Activated CD4-positive, alpha-beta T cell treated with anti-CD3 and anti-CD28 coated beads for 4 hours (primary cell): Measurements from ENCODE around the gene CHD8.
"Not testable (repeated sequence)": the region's sequence is repeated elsewhere in the genome, so short reads cannot be mapped to it uniquely, and the experiment has no call there.

ENCODE experiments used
- DNase-seq, 2 donors: peaks; one replicate each; pipeline ENCODE4 v3.0.0-alpha.2; 2020

The CHD8 gene

DNA sequence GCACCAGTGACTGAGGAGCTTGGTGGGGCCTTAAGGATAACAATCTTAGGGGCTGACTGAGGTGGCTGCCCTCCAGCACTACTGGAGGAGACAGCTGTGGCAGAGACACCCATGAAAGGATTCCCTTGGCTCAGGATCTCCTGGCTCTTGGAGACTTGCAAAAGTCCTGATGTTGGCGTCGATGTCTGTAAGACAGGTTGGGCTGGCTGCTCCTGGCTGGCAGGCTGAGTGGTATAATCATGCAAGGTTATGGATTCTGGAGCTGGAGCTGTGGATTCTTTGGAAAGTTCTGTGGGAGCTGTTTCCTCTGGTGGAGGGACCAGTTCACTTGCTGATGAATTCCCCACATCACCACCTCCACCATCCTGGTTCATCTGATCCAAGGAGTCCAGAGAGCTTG lies 24.8 kb downstream of the CHD8 start:
- DNase-seq = no peak

DNA sequence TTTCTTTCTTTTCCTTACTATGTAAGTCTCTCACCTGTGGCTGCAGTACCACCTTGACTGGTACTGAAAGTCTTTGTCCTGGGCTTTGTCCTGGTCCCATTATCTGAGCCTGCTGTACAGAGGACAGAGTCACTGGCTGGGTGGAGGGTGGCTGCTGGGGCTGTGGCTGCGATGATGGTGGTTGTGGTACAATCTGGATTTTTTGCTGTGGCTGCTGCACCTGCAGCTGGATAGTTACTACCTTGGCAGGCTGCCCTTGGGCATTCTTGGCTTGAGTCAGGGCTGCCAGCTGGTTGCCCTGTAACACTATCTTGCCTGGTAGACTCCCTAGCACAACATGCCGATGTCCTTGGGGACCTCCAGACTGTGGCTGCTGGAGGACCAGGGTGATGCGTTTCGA lies 27.0 kb downstream of the CHD8 start:
- no peak for DNase-seq

DNA sequence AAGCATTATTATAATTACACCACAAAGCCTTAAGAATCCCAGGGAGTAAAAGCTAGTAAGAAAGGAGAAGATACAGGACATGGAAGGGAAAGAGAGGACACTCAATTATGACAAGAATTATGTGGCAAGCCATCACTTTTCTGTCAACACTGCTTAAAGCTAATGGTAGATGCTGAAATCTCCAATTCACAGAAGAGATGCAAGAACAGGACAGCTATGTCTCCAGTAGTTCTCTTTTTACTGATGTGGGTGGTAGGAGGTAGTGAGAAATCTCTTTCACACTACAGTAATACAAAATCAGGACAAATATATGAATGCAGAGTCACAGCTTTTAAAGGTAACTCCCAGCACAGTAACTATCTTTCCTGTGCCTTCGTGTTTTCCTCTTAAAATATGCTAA lies 29.2 kb downstream of the CHD8 start:
- no peak for DNase-seq

DNA sequence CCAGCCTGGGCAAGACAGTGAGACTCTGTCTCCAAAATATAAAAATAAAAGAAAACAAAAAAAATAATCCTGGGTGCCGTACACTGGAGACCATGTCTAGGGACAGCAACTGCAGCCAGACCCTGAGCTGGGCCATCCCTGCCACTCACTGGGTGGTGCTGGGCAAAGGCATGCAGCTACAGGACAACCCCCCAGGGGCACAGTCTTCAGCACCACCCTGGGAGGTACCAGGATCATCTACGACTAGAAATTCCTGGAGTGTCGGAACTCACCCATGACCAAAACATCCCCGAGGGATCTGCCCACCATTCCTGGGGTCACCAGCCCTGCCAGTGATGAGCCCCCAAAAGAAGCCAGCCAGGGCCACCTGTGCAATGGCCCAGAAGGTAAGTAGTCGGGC lies 36.4 kb downstream of the CHD8 start:
- DNase-seq = no peak

DNA sequence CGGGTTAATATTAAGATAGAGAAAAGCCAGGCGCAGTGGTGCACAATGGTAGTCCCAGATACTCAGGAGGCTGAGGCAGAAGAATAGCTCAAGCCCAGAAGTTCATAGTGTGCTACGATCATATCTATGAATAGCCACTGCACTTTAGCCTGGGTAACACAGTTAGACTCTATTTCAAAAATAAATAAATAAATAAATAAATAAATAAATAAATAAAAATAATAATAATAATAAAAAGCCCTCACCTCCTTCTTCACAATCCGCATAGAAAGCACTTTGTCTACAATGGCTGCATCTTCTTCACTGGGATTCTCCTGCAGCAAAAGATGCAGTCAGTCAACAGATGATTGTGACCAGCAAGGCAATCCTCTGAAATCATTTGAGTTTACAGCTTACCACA lies 40.6 kb downstream of the CHD8 start:
- no peak for DNase-seq

DNA sequence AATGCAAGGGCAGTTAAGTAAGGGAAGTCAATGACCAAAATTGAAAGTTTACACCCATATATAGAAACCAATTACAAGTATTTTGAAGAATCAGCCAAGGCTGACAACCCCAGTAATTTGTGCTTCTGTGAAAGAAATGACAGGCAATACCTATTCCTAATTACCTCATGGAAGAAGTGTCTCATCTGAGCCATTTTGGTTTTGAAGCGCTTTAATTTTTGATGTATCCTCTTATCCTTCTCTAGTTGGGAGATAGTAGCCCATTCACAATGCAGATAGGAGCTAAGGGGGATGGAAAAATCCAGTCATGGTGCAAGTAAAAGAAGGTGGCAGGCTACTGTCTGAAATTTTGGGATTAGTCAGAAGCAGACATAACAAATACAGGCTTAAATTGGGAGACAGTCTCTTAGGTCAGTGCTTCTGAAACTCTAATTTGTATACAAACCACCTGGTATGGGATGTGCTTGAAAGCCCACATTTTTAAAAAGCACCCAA lies 41.7 kb downstream of the CHD8 start:
- no peak for DNase-seq

DNA sequence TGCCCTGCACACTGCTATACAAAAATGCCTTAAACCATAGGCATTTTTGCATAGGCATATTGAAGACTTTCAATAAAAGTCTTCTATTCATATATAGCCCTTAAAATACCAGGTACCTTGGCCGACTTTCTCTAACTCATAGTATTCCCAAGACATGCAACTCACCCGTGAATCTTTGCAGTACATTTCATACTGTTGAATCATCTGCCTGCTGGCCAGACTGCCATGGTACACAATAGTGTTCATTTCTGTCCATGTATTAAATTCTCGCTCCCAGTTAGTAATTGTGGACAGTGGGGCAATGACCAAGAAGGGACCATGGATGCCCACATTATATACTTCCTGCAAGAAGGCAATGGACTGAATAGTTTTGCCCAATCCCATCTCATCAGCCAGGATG lies 47.8 kb downstream of the CHD8 start:
- no peak for DNase-seq

DNA sequence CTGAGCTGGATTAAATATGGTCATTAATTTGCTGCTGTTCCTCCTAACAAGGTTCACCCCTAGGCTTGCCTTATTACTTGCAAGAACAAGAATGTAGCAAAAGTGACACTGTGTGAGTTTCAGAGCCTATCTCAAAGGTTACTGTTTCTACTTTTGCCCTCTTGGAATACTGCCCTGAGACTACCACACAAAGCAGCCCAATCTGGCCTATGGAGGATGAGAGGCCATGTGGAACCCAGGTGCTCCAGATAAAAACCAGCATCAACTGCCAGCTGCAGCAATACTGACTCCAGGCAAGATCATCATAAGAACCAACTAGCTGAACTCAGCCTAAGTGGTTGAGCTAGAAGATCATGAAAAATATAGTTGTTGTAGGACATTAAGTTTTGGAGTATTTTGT lies 49.7 kb downstream of the CHD8 start:
- no peak for DNase-seq

DNA sequence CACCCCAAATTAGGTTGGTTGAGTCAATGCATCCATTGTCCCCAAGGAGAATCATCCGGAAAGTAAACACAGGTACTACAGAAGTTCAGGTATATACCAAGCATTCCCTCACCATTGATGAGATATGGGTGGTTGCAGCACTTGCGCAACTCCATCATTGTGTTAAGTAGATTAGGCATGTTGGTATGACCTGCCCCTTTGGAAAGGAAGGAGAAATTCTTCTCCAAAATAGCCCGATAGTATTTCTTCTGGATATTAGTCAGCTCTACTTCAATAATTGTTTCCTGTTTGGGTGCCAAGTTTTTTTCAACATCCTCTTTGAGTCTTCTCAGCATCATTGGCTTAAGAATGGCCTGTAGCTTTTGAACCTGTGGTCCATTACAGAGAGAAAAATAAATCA lies 50.8 kb downstream of the CHD8 start:
- DNase-seq = no peak

DNA sequence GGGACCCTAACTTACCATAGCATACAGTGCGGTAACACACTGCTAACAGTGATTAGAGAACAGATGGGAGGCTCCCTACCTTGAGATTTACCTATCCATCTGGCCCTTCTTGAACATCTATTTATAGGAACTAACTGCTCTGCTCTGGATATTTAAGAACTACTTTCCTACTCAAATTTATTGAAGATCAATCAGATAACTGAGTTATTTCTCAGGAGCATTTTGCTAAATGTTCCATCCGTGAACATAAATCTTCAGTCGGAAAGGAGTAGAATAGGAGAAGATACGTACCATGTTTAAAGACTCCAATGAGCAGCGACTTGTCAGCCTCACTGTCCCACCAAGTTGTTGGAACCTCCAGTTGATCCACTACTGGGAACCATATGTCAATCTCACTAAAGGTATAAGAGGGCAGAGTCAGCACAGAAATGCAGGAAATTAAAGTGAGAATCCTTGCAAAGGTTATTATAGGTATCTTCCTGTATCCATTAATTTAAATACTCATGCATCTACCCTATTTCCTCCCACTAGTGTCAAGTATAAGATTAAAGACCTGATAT lies 56.5 kb downstream of the CHD8 start:
- no peak for DNase-seq

DNA sequence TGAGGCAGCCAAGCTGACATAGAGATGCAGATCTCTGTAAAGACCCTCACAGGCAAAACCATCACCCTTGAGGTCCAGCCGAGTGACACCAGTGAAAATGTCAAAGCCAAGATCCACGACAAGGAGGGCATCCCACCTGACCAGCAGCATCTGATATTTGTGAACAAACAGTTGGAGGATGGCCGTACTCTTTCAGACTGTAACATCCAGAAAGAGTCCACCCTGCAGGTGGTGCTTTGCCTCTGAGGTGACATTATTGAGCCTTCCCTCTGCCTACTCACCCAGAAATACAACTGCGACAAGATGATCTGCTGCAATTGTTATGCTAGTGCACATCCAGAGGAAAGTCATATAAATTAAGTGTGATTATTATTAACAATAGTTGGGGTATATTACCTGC lies 57.0 kb downstream of the CHD8 start:
- no peak for DNase-seq

DNA sequence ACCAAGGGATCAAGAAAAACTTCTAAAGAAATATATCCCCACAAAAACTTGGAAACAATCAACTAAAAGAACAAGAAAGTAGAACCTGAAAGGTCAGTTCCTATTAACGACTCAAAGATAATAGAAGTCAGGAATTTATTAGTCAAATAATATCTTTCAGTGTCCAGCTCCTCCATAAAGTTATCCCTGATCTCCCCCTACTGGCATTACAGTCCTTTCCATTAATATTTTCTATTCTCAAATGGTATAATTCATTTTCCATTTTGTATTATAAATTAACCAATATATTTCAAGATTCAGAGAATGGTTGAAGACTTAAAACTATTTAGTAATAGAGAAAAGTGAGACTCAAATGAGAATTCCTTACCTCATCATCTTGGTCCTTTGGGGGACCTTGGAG lies 60.5 kb downstream of the CHD8 start:
- DNase-seq = no peak

DNA sequence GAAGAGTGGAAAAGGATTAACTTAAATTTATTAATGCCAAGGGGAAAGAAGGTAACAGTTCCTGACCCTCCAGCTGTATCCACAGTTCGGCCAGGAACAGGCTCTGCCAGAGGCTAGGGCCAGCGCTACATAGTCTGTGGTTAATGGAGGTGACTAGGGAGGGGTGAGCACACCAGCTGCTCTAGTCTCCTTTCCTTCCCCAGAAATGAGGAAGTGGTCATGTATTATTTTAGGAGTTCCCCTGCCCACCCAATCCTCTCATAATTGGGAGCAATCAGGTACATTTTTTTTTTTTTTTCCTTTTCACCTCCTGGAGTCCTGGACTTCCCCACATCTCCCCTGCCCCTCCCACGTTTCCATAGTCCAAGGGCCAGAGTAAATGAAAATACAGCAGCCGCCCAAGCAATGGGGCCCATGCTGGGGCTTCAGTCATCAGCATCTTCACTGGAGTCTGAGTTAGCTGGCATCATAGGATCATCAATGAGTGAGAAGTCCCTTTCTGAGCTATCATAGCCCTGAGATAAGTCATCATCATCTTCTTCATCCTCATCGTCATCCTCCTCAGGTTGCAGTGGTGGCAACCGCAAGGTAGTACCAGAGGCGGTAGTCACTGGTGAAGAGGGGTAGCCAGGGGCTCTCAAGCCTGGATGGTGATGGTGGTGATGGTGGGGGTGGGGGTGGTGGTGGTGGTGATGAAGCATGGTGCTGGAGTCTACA lies 70.6 kb downstream of the CHD8 start:
- no peak for DNase-seq

DNA sequence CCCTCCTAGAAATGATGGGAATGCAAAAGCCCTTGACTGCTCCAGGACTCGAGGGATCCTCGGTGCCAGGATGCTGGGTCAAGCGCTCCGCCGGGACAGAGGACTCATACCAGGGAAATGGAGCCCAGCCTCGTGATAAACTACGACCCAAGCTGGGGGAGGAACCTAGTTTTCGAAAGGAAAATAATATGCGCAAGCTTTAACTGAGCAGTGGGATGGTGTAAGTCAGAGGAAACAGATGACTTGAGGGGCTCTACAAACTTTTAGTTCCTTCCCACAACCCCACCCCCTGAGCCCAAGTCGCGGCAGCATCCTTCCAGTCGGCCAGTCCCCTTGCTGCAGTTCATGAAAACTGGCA lies 71.5 kb downstream of the CHD8 start:
- no peak for DNase-seq

DNA sequence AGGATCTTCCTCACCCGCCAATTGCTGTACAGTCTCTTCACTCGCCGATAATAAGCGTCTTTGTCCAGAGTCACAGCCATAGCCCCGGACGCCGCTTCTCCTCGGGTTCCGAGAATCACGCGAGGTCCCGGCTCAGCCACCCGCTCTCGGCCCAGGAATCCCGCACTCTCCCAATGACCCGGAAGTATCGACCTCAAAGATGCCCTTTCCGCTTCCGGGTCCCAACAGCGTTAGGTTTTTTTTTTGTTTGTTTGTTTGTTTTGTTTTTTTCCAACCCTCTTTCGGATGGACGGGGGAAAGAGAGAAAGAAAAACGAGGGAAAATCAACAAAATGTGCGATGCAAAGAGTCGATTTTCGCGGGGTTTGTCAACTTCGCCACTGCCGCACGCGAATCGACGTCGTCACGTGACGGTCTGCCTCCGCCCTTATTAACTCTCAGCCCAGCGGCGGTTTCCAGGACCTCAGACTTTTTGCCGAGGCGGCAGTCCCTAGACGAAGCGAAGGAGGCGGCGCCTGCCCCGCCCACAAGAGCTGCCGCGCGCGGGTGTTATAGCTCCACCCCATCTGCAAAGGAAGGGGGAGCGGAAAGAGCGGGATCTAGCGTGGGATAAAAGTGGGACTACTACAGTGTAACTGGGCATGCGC lies 72.0 kb downstream of the CHD8 start, which contains the start of gene SUPT16H:
SUPT16H (minus strand) TSS at position 172 of the 646 bp plus-strand sequence; CDS start at position 80, 92 bp downstream.
- DNase-seq = peak; percentile 93 to 94

DNA sequence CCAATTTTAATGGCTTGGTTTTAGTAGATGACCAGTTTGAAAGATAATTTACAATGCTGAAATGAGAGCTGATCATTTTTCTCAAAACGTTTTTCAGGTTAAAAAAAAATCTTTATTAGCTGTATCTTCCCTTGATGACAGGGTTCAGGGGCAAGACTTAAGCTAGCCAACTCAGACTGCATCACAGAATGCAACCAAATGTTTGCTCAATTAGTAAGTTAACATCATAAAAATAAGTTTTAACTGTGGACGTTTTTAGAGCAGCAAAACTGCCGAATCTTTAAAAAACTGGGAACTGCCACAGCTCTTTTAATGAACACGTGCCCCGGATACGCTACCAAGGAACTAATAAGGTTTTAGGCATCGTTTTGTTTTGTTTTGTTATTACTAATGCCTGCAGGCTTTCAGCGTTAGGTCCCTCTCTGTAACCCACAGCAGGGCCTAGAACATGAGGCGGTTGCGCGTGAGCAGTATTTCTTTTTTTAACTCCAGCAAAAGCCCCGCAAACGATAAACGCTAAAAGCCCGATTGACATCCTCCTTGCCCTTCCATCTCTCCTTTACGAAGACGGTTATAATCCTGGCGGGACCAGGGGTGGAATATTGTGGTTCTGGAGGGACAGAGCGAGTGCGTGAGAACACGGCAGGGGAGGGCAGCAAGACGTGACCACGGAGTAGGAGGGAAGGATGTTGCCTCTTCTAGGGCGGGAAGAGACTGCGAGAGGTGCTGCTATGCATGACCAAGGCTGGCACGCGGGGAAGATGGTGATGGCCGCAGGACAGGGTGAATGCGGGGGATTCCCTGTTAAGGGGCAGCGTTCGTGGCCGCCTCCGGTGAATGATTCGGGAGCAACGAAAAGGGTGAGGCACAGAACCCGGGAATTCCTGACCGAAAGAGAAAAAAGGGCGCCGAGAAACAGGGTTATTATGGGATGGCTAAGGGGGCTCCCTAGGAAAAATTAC lies 72.8 kb downstream of the CHD8 start:
- peak; percentile 34 to 35 for DNase-seq

DNA sequence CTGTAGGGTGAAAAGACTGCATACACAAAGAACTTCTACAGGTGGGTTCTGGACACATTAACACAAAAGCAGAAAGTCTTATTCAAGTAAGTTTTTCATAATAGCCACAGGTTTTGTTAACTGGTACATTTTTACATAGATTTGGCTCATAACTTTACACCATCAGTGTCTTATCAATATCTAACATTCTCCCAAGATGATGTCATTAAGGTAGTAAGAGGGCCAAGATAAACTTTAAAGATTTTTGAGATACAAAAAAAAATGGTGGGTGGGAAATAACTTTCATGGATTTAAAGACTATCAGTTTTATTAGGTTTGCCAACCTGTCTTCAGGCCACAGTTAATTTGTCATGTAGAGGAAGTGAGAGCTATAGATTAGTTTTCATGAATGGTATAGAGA lies 73.8 kb downstream of the CHD8 start:
- DNase-seq = no peak

DNA sequence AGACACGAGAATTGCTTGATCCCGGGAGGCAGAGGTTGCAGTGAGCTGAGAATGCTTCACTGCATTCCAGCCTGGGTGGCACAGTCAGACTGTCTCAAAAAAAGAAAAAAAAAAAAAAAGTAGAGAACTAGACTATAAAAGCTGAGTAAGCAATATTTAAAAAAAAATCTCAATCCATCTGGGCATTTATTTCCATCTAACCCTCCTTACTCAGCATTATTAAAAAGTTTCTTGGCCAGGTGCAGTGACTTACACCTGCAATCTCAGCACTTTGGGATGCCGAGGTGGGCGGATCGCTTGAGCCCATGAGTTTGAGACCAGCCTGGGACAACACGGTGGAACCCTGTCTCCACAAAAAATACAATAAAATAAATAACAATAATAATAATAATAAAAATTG lies 76.6 kb downstream of the CHD8 start:
- no peak for DNase-seq

DNA sequence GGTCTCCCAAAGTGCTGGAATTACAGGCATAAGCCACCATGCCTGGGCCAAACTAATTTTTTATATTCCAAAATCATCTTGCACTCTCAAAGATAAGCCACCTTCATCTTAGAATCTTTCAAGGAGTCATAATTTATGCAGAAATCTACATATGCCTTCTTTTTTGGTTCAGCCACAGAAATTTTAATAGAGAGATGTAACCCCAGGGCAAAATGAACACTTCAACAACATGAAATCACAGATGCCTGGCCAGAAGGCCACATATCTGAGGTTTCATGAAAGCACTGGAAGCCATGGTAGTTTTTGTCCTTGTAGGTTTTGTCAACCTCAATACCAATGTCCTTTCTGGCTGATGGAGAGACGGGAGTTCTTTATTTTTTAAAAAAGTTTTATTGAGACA lies 81.9 kb downstream of the CHD8 start:
- no peak for DNase-seq

DNA sequence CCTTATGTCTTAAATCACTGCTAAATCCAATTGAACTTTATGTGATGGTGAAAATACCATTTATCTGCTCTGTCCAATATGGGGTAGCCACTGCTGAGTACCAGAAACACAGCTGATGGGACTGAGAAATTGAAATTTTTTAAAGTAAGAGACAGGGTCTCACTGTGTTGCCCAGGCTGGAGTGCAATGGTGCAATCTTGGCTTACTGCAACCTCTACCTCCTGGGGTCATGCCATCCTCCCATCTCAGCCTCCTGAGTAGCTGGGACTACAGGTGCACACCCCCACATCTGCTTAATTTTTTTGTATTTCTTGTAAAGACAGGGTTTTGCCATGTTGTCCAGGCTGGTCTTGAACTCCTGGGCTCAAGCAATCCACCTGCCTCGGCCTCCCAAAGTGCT lies 83.1 kb downstream of the CHD8 start:
- DNase-seq = not testable (repeated sequence)

DNA sequence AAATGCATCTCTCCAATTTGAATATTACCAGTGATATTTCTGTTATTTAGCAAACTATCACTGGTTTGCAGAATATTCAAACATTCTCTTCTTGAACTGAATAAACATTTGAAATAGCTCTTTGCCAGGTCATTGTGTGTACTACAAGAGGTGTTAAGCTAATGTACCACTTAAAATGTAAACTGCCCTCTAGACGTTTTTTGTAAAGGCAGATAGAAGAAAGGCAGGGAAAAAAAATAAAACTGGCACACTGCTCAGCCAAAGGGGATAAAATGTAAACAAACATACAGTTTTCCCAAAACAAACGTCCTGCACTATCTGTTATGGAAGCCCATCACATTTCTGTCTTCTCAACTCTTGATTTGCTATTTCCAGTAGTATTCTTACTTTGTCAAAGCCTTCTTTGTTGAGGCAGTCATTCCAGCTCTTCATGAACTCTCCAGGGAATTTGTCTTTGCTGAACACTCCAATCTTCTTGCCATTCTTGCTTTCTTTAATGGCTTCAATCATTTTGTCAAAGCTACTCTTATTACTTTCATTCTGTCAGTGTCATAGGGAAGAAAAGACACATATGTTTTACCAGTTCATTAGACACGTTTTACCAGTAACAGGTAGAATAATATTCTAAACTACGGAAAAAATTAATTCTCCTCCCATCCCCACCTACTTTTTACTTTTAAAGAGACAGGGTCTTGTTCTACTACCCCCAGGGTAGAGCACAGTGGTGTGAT lies 85.8 kb downstream of the CHD8 start:
- DNase-seq = no peak

DNA sequence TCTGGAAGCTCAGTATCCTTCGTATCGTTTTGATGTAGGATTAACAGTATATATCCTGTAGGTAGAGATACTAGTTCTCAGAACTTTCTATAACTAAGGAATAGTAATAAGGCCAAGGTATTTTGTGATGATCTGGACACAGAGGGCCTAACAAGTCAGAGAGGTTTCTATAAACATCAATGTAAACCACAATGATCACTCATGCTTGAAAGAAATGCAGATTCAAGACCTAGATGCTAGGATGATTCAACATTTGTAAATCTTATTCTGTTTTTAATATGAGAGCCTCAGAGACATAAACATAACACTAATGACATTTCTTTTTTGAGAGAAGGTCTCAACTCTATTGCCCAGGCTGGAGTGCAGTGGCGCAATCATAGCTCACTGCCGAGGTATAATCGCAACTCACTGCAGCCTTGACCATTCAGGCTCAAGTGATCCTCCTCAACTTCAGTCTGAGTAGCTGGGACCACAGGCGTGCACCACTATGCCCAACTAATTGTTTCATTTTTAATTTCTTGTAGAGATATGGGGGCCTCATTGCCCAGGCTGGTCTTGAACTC lies 88.3 kb downstream of the CHD8 start:
- no peak for DNase-seq
